Heart right ventricle (tissue), 16 donors: ENCODE results near the gene ZNF605. TPM values are rescaled to one million over a fixed set of nuclear protein-coding genes. Genes with fewer than 3 reads are reported as not detected.

Experiments
- ATAC-seq, 8 donors: fragments of 200-7000 bp; cut with Tn5 transposase; one replicate each; pipeline ENCODE4 v1.9.1; 2020; ENCODE audit warnings: mild to moderate bottlenecking in 8 of 8, moderate library complexity in 8 of 8, moderate number of reproducible peaks in 1 of 8
- DNase-seq, 2 donors: peaks; one replicate each; pipeline ENCODE4 v3.0.0-alpha.2; 2020
- H3K27ac ChIP-seq, 10 donors: fragments of 200-600 bp; sonication (generic) in 2 of 10; one replicate each; pipeline versions ENCODE4 v1.5.0 to v1.8.0; 2020 to 2022; ENCODE audit warnings: mild to moderate bottlenecking in 3 of 10
- H3K27me3 ChIP-seq, 7 donors: fragments of 200-600 bp; one replicate each; pipeline ENCODE4 v1.8.0; 2021 to 2022; ENCODE audit warnings: mild to moderate bottlenecking in 2 of 7
- H3K36me3 ChIP-seq, 9 donors: fragments of 200-600 bp; sonication (generic) in 1 of 9; one replicate each; pipeline versions ENCODE4 v1.5.0 to v1.8.0; 2020 to 2022; ENCODE audit warnings: mild to moderate bottlenecking in 2 of 9
- H3K4me1 ChIP-seq, 9 donors: fragments of 200-600 bp; sonication (generic) in 1 of 9; one replicate each; pipeline versions ENCODE4 v1.5.0 to v1.8.0; 2020 to 2022; ENCODE audit warnings: mild to moderate bottlenecking in 4 of 9
- H3K4me3 ChIP-seq, 10 donors: fragments of 200-600 bp; sonication (generic) in 2 of 10; one replicate each; pipeline versions ENCODE4 v1.5.0 to v1.8.0; 2020 to 2022; ENCODE audit warnings: mild to moderate bottlenecking in 7 of 10, moderate library complexity in 2 of 10
- H3K9me3 ChIP-seq, 11 donors: fragments of 200-600 bp in 10 of 11; sonication (generic) in 2 of 11; one replicate each; pipeline versions ENCODE4 v1.5.0 to v1.8.0; 2013 to 2022; ENCODE audit warnings: mild to moderate bottlenecking in 2 of 11, control low read depth in 1 of 11, moderate library complexity in 1 of 11
- CTCF ChIP-seq, 9 donors: fragments of 200-600 bp; sonication (generic) in 2 of 9; IDR thresholded peaks; one replicate each; pipeline versions ENCODE4 v1.5.0 to v1.8.0; 2021 to 2022; ENCODE audit warnings: antibody characterized with exemption in 9 of 9, mild to moderate bottlenecking in 5 of 9, moderate library complexity in 1 of 9
- WGBS, 2 donors: extraction: QIAGEN DNeasy Blood & Tissue Kit; methylation state at CpG; one replicate each; pipeline ENCODE4 v1.1.7; 2013; ENCODE audit warnings: inconsistent platforms in 1 of 2; 5-methylcytosine and 5-hydroxymethylcytosine counted together
- intact Hi-C, 10 donors: fragments of 100-400 bp; cut with DNase I; formaldehyde crosslinking; loops; one replicate each; pipeline versions ENCODE4 v1.11.1 to v1.14.2; 2022
- polyA plus RNA-seq, 2 donors: library from polyadenylated mRNA; stranded (reverse); fragments of 200-250 nt; gene quantifications; one replicate each; pipeline ENCODE4 v1.2.3, GENCODE V29; 2013
- total RNA-seq, 10 donors: library from RNA; stranded (reverse); fragmentation: NEBNext Ultra II Directional in 3 of 10; extraction: Animal tissue kit (Norgen Biotek cat#: 25700) in 3 of 10; gene quantifications; one replicate each; pipeline versions ENCODE4 v1.2.1 to v1.2.4, GENCODE V29; 2021 to 2023
- donor health status: Arrhythmogenic right ventricular cardiomyopathy.
- donor health status: ischemic (EF 13 %, LVEDD 7.1; RV severe dilation, severe dysfunction).
- donor health status: healthy with polysubstance abuse.
- donor health status: DM: no; HTN: yes; CAD: no.
- donor health status: DM: no; HTN: no; CAD: no.
- donor health status: ischemic (EF 25% LVEDD 6.9; RV normal size, moderate dysfunction).
- donor health status: ischemic (EF 25% LVEDD 5.7; RV mildly dilated, moderate dysfunction).
- donor health status: healthy.
- donor health status: DM: yes; HTN: yes; CAD: no.
- donor health status: Ischemic cardiomyopathy.
- donor health status: ischemic (EF 35%, LVEDD 5.7; RV mildly dilated, moderate dysfunction).
- donor health status: nonischemic (EF 11% LVEDD 7.7; RV severe dilation, severe dysfunction).
- donor health status: DM: yes; HTN: yes; CAD: no.
- donor health status: PGD.
- donor health status: ischemic (EF 29% LVEDD 5.4; RV normal size, mild dysfunction).
- donor health status: nonischemic (EF 23%, LVEDD 6.1; RV moderate dilation, normal function).

ZNF605 gene
- total and polyA plus RNA-seq, 12 donors: 2.0 to 14.4 (median 11.7) TPM

GRCh38 chr12:132936163-132936562 is 19.9 kb downstream of the ZNF605 start:
- 96 to 97% methylated on average over 2 of the region's 2 CpGs for WGBS, 2 donors
- Histone ChIP-seq H3K27me3 (no peaks in the 10 kb centered on the region), H3K27ac (no peak overlapping the region), H3K36me3 (peaks cover 0 to 68% (median 31%) of the 10 kb centered on the region in 9 donors), H3K4me3 (no peak overlapping the region), H3K9me3 (peaks cover 0 to 100% (median 64%) of the 10 kb centered on the region in 11 donors), H3K4me1 (no peaks in the 10 kb centered on the region)
- ATAC-seq (no peak), DNase-seq (no peak)
- no peak for TF ChIP-seq CTCF (IDR thresholded peaks at IDR 0.05)
- intact Hi-C loops: no loop called here

GRCh38 chr12:132926415-132926833 is 29.7 kb downstream of the ZNF605 start:
- no peak for TF ChIP-seq CTCF (IDR thresholded peaks at IDR 0.05)
- Histone ChIP-seq H3K9me3 (peaks cover 8 to 100% (median 99%) of the 10 kb centered on the region in 11 donors), H3K36me3 (peaks cover 0 to 98% (median 70%) of the 10 kb centered on the region in 9 donors), H3K27ac (no peak overlapping the region), H3K4me1 (no peaks in the 10 kb centered on the region), H3K27me3 (no peaks in the 10 kb centered on the region), H3K4me3 (no peak overlapping the region)
- intact Hi-C loops: loop anchor here in 1 of 10 donors (10.0 kb wide), 1 partner anchor 118 kb away; no protein-coding TSS in a partner anchor
- WGBS, 2 donors: 97% methylated on average over 6 of the region's 6 CpGs
- DNase-seq (no peak), ATAC-seq (no peak)

- H3K27ac ChIP-seq: no peak overlapping the region
- H3K36me3 ChIP-seq: peaks cover 0 to 98% (median 64%) of the 10 kb centered on the region in 9 donors
- no peak for TF ChIP-seq CTCF (IDR thresholded peaks at IDR 0.05)
- 98% methylated on average over 8 of the region's 8 CpGs for WGBS, 2 donors
- intact Hi-C loops: loop anchor here in 1 of 10 donors (10.0 kb wide), 1 partner anchor 119 kb away; no protein-coding TSS in a partner anchor
- peaks cover 8 to 100% (median 100%) of the 10 kb centered on the region in 11 donors for H3K9me3 ChIP-seq
- DNase-seq (no peak), ATAC-seq (no peak)
- no peaks in the 10 kb centered on the region for H3K4me1 ChIP-seq
- H3K27me3 ChIP-seq: no peaks in the 10 kb centered on the region
- H3K4me3 ChIP-seq: no peak overlapping the region
Measured at GRCh38 chr12:132925597-132926414, 30.3 kb downstream of the ZNF605 start.

- Histone ChIP-seq H3K4me3 (no peak overlapping the region), H3K9me3 (peaks cover 8 to 100% (median 99%) of the 10 kb centered on the region in 11 donors), H3K27me3 (no peaks in the 10 kb centered on the region), H3K27ac (no peak overlapping the region), H3K4me1 (no peaks in the 10 kb centered on the region), H3K36me3 (peaks cover 0 to 94% (median 49%) of the 10 kb centered on the region in 9 donors)
- intact Hi-C loops: loop anchor here in 1 of 10 donors (10.0 kb wide), 1 partner anchor 120 kb away; no protein-coding TSS in a partner anchor
- WGBS, 2 donors: 97 to 100% methylated on average over 3 of the region's 3 CpGs
- no peak for DNase-seq
- no peak for ATAC-seq
- TF ChIP-seq CTCF (IDR thresholded peaks at IDR 0.05): no peak
Measured at GRCh38 chr12:132924356-132924755, 31.8 kb downstream of the ZNF605 start.
